Gastrocnemius medialis (tissue), 4 donors: ENCODE data around the gene ZCCHC24. TPM values are rescaled to one million over a fixed set of nuclear protein-coding genes. Genes with fewer than 3 reads are reported as not detected.
"Not testable (repeated sequence)": the region's sequence is repeated elsewhere in the genome, so short reads cannot be mapped to it uniquely, and the experiment has no call there.

Experiments used
- ATAC-seq, 2 donors: fragments of 150-250 bp; one replicate each; pipeline ENCODE4 v1.9.1; 2016
- DNase-seq, 2 donors: peaks; one replicate each; pipeline ENCODE4 v3.0.0-alpha.2; 2019
- H3K27ac ChIP-seq, 4 donors: fragments of 200-600 bp; sonication (generic); 1 replicate in 1 of 4; 2 replicates in 3 of 4; pipeline ENCODE4 v1.5.1; 2016 to 2018; ENCODE audit warnings: mild to moderate bottlenecking in 2 of 4, moderate library complexity in 1 of 4
- H3K27me3 ChIP-seq, 3 donors: fragments of 200-600 bp; sonication (generic) in 2 of 3; 1 replicate in 1 of 3; 2 replicates in 2 of 3; pipeline versions ENCODE4 v1.5.1 to v1.6.0; 2016 to 2019; ENCODE audit warnings: mild to moderate bottlenecking in 1 of 3, moderate library complexity in 1 of 3
- H3K36me3 ChIP-seq, 2 donors: fragments of 200-600 bp; sonication (generic) in 1 of 2; one replicate each; pipeline ENCODE4 v1.5.1; 2017 to 2018
- H3K4me1 ChIP-seq, 2 donors: fragments of 200-600 bp; sonication (generic) in 1 of 2; one replicate each; pipeline ENCODE4 v1.5.1; 2016 to 2017; ENCODE audit warnings: mild to moderate bottlenecking in 2 of 2
- H3K4me3 ChIP-seq, 4 donors: fragments of 200-600 bp; sonication (generic) in 3 of 4; 1 replicate in 1 of 4; 2 replicates in 3 of 4; pipeline ENCODE4 v1.5.1; 2016 to 2019; ENCODE audit warnings: mild to moderate bottlenecking in 2 of 4
- H3K9me3 ChIP-seq, 3 donors: fragments of 200-600 bp; sonication (generic) in 2 of 3; 1 replicate in 1 of 3; 2 replicates in 2 of 3; pipeline ENCODE4 v1.5.1; 2016 to 2019
- POLR2A ChIP-seq, 2 donors: fragments of 450-650 bp; IDR thresholded peaks; one replicate each; pipeline ENCODE4 v1.6.1; 2017; ENCODE audit warnings: antibody characterized with exemption in 2 of 2, mild to moderate bottlenecking in 2 of 2, moderate library complexity in 2 of 2
- in situ Hi-C, 4 donors: fragments of 200-750 bp; cut with MboI; loops; one replicate each; pipeline versions ENCODE4 v1.15.0 to v1.8.0; 2017; ENCODE audit warnings: low sequenced_read_pairs in 4 of 4
- intact Hi-C: fragments of 100-400 bp; cut with DNase I; formaldehyde crosslinking; loops from one replicate; pipeline ENCODE4 v1.15.1; 2023; ENCODE audit warnings: low total_unique reads
- total RNA-seq, 4 donors: library from RNA; depleted of rRNA; stranded (reverse); fragments of >200 nt; gene quantifications; one replicate each; pipeline versions ENCODE4 v1.1.0 to v1.2.3, GENCODE V29; 2016
- TF ChIP-seq, protein P1 (sequence below), 5 experiments: fragments of 450-650 bp in 3 of 5; fragments of 200-600 bp in 2 of 5; sonication (generic) in 2 of 5; IDR thresholded peaks in 4 of 5; conservative IDR thresholded peaks in 1 of 5; 1 replicate in 4 of 5; 2 replicates in 1 of 5; pipeline ENCODE4 v1.5.1; 2016 to 2019; ENCODE audit warnings: antibody characterized with exemption in 5 of 5, mild to moderate bottlenecking in 3 of 5, moderate library complexity in 3 of 5

ZCCHC24 gene
- total RNA-seq, 4 donors from 2014 or later = 59.6 to 122 (median 84.5) TPM

DNA sequence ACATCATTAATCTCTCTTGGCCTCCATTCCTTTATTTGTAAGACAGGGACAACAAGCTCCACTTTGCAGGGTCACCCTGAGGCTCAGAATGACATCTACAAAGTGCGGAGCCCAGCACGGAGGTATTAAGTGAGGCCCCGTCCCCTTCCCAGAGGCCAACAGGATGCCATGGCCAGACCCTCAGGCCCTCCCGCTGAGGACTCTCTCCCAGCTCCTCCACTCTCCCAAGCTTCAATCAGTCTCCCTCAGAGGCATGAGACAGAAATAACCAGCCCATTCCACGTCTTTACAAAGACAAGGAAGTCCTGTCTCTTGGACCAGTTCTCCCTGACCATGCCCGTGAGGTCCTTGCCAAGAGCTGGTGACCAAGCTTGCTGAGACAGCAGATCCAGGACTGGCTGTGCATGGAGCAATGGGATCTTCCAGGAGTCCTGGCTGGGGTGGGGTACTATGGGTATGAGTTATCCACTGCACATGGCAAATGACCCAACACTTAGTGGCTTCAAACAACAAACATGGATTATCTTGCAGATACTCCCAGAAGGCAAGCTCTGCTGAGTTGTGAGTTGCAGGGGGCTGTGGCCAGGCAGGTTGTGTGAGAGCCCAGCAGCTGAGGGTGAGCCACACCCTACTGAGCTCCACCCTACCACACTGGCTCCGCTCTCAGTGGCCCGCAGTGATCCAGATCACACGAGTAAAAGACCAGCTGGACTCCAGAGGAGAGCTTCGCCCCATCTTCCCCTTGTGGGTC is 102.4 kb downstream of the ZCCHC24 start:
- in situ Hi-C loops (no loop called here), intact Hi-C loops (no loop called here)
- H3K4me3 ChIP-seq = no peak overlapping the region
- no peak for ATAC-seq
- H3K27me3 ChIP-seq = no peaks in the 10 kb centered on the region
- no peaks in the 10 kb centered on the region for H3K36me3 ChIP-seq
- H3K27ac ChIP-seq = no peak overlapping the region
- TF ChIP-seq POLR2A (IDR thresholded peaks at IDR 0.05) = no peak
- TF ChIP-seq, protein P1, sequence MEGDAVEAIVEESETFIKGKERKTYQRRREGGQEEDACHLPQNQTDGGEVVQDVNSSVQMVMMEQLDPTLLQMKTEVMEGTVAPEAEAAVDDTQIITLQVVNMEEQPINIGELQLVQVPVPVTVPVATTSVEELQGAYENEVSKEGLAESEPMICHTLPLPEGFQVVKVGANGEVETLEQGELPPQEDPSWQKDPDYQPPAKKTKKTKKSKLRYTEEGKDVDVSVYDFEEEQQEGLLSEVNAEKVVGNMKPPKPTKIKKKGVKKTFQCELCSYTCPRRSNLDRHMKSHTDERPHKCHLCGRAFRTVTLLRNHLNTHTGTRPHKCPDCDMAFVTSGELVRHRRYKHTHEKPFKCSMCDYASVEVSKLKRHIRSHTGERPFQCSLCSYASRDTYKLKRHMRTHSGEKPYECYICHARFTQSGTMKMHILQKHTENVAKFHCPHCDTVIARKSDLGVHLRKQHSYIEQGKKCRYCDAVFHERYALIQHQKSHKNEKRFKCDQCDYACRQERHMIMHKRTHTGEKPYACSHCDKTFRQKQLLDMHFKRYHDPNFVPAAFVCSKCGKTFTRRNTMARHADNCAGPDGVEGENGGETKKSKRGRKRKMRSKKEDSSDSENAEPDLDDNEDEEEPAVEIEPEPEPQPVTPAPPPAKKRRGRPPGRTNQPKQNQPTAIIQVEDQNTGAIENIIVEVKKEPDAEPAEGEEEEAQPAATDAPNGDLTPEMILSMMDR (IDR thresholded peaks at IDR 0.05 in 4 of 5, conservative IDR thresholded peaks at IDR 0.05 in 1 of 5) = no peak
- H3K9me3 ChIP-seq = no peaks in the 10 kb centered on the region
- peak in 1 of 2 donors; percentile 49 for DNase-seq
- peaks cover 3 to 5% of the 10 kb centered on the region in 2 donors for H3K4me1 ChIP-seq

DNA sequence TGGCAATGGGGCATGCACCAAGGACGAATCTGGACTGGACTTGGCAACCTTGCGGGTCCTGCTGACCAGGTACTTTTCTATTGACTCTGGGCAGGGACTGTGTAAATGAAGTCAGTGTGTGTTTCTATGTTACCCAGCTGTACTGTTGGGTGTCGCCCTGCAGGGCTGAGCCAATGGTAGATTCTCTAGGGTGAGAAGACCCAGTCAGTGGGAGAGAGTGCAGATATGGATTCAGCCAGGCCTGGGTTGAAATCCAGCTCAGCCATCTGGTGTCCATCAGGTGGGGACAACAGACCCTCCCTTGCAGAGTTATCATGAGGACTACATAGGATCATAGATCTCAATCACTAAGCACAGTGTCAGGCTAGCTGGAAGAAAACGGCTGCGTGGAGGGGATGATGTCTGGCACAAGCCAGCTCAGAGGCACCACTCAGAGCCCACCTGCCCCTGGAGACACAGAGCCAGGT is 103.1 kb downstream of the ZCCHC24 start:
- Histone ChIP-seq H3K4me3 (no peak overlapping the region), H3K4me1 (peaks cover 3 to 4% of the 10 kb centered on the region in 2 donors), H3K27me3 (no peaks in the 10 kb centered on the region), H3K27ac (no peak overlapping the region), H3K9me3 (no peaks in the 10 kb centered on the region), H3K36me3 (no peaks in the 10 kb centered on the region)
- in situ Hi-C loops (no loop called here), intact Hi-C loops (no loop called here)
- ATAC-seq (no peak), DNase-seq (no peak)
- TF ChIP-seq, protein P1 (IDR thresholded peaks at IDR 0.05 in 4 of 5, conservative IDR thresholded peaks at IDR 0.05 in 1 of 5) = no peak
- TF ChIP-seq POLR2A (IDR thresholded peaks at IDR 0.05) = no peak

DNA sequence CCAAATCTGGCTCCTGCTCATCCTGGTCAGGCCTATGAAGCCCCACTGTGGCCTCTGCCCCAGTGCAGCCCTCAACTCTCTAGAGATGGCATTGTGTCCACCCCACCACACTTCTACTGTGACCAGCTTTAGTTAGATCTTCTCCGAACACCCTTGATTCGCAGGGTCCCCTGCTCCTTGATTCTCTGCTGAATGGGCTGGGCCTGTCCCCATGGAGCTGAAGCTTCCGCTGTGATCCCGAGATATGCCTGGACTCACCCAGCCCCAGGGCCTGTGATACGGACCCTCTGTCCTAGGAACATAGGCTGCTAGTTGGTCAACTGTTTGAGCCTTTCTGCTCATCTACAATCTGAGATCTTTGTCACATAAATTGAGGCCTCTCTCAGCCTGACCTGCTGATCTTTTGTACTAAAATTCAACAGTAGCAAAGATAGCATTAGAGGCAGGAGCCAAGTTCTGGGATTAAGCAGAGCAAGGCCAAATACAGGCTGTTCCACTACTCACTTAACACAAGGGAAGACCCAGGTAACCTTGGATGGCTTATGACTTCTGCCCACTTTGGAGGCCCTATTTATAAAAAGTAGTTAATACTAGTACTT is 104.7 kb downstream of the ZCCHC24 start:
- peak in 1 of 2 donors; percentile 14 for DNase-seq
- Histone ChIP-seq H3K4me3 (no peak overlapping the region), H3K27me3 (no peaks in the 10 kb centered on the region), H3K36me3 (no peaks in the 10 kb centered on the region), H3K9me3 (no peaks in the 10 kb centered on the region), H3K27ac (peak overlapping the region in 3 of 4 donors; percentile 35 to 54 (median 51)), H3K4me1 (no peaks in the 10 kb centered on the region)
- in situ Hi-C loops = no loop called here
- ATAC-seq = peak in 1 of 2 donors; percentile 47
- TF ChIP-seq, protein P1 (IDR thresholded peaks at IDR 0.05 in 4 of 5, conservative IDR thresholded peaks at IDR 0.05 in 1 of 5) = no peak
- TF ChIP-seq POLR2A (IDR thresholded peaks at IDR 0.05) = no peak
- intact Hi-C loops = no loop called here

DNA sequence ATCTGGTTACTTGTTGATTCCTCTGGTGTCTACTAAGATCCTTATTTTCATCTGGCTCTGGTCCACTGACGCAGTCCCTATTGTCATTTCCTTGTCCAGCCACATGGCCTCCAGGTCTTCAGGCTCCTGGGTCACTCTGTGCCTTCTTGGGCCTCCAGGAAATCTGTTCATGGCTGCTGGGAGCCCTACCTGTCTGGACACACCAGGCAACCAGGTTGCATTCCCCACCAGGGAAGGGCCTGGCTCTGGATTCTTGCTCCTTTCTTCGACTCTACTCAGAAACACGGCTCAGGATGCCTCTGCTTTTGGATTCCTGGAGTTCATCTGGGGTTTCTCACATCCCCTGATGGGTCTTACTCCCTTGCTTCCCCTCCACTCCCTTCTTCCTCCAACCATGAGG is 106.2 kb downstream of the ZCCHC24 start:
- intact Hi-C loops = no loop called here
- Histone ChIP-seq H3K9me3 (no peaks in the 10 kb centered on the region), H3K27ac (no peak overlapping the region), H3K36me3 (no peaks in the 10 kb centered on the region), H3K4me3 (no peak overlapping the region), H3K4me1 (peaks cover 0 to 4% of the 10 kb centered on the region in 2 donors), H3K27me3 (no peaks in the 10 kb centered on the region)
- no peak for ATAC-seq
- DNase-seq = no peak
- no peak for TF ChIP-seq POLR2A (IDR thresholded peaks at IDR 0.05)
- TF ChIP-seq, protein P1 (IDR thresholded peaks at IDR 0.05 in 4 of 5, conservative IDR thresholded peaks at IDR 0.05 in 1 of 5) = no peak
- in situ Hi-C loops = no loop called here

DNA sequence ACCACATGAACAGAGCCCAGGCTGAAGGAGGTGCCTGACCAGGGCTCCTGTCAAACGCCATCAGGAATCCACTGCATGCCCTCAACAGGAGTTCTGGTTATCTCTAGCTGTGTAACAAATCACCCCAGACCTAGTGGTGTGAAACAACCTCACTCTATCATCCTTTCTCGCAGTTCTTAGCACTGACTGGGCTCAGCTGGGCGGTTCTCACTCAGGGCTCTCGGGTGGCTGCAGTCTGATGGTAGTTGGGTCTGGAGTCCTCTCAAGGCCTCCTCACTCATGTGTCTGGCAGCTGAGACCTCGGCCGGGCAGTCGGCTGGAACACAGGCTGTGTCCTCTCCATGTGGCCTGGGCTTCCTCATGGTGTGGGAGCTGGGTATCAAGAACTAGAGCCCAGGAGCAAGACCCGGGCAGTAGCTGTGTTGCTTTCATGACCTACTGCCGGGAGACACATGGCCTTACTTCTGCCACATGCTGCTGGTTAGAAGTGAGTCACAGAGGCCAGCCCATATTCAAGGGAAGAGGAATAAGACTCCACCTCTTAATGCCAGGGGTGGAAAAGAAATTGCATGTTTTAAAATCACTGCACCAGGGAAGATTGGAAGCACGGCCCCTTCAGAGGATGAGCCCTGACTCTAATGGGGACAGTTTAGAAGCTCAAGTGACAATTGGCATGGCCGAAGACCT is 107.5 kb downstream of the ZCCHC24 start:
- in situ Hi-C loops, H3K4me3 ChIP-seq, H3K27ac ChIP-seq, H3K36me3 ChIP-seq, H3K4me1 ChIP-seq, ATAC-seq, intact Hi-C loops, H3K27me3 ChIP-seq, H3K9me3 ChIP-seq: not testable (repeated sequence)
- DNase-seq = peak in 1 of 2 donors; percentile 5
